ENCODE results near the gene C20orf204. TPM values are rescaled to one million over a fixed set of nuclear protein-coding genes. Genes with fewer than 3 reads are reported as not detected.

Gene C20orf204
- total RNA-seq, 2 donors from 2014 or later: 4.0 to 4.1 TPM

GRCh38 chr20:64068386-64069208 is 32.6 kb downstream of the C20orf204 start:
- TF ChIP-seq CTCF (conservative IDR thresholded peaks at IDR 0.05): no peak
- no peaks in the 10 kb centered on the region for H3K36me3 ChIP-seq (ENCODE audit: control insufficient read depth, insufficient read depth, low read length)
- no peak overlapping the region for H3K27ac ChIP-seq (ENCODE audit: low read depth, low read length)
- WGBS, 2 experiments (ENCODE audit: insufficient coverage in 1 of 2, insufficient read length in 1 of 2): 86% methylated on average over 8 to 12 of the region's 12 CpGs
- no peak overlapping the region for H3K27ac Mint-ChIP-seq
- no peaks in the 10 kb centered on the region for H3K9me3 Mint-ChIP-seq
- H3K36me3 Mint-ChIP-seq (ENCODE audit: low read depth): peaks cover 4% of the 10 kb centered on the region
- H3K4me3 Mint-ChIP-seq: no peak overlapping the region
- no peaks in the 10 kb centered on the region for H3K4me1 ChIP-seq (ENCODE audit: control insufficient read depth, insufficient read depth, low read length)
- H3K4me1 Mint-ChIP-seq: peaks cover 14% of the 10 kb centered on the region
- no peaks in the 10 kb centered on the region for H3K27me3 ChIP-seq (ENCODE audit: control insufficient read depth, insufficient read depth, low read length, poor library complexity, severe bottlenecking)
- no peaks in the 10 kb centered on the region for H3K9me3 ChIP-seq (ENCODE audit: control insufficient read depth, low read length)
- H3K9ac ChIP-seq (ENCODE audit: extremely low read depth, low read length, poor library complexity, severe bottlenecking): no peak overlapping the region
- DNase-seq: no peak
- H3K4me3 ChIP-seq (ENCODE audit: low read length): no peak overlapping the region
- H3K27me3 Mint-ChIP-seq (ENCODE audit: insufficient read depth): peaks cover 3% of the 10 kb centered on the region

- H3K4me1 Mint-ChIP-seq: peaks cover 8% of the 10 kb centered on the region
- no peak overlapping the region for H3K4me3 Mint-ChIP-seq
- no peak overlapping the region for H3K27ac Mint-ChIP-seq
- H3K27me3 Mint-ChIP-seq (ENCODE audit: insufficient read depth): no peaks in the 10 kb centered on the region
- H3K9ac ChIP-seq (ENCODE audit: extremely low read depth, low read length, poor library complexity, severe bottlenecking): no peak overlapping the region
- no peak overlapping the region for H3K4me3 ChIP-seq (ENCODE audit: low read length)
- no peaks in the 10 kb centered on the region for H3K9me3 Mint-ChIP-seq
- 94 to 95% methylated on average over 19 to 20 of the region's 20 CpGs for WGBS, 2 experiments (ENCODE audit: insufficient coverage in 1 of 2, insufficient read length in 1 of 2)
- no peak for TF ChIP-seq CTCF (conservative IDR thresholded peaks at IDR 0.05)
- no peak overlapping the region for H3K27ac ChIP-seq (ENCODE audit: low read depth, low read length)
- H3K4me1 ChIP-seq (ENCODE audit: control insufficient read depth, insufficient read depth, low read length): no peaks in the 10 kb centered on the region
- H3K36me3 ChIP-seq (ENCODE audit: control insufficient read depth, insufficient read depth, low read length): no peaks in the 10 kb centered on the region
- H3K27me3 ChIP-seq (ENCODE audit: control insufficient read depth, insufficient read depth, low read length, poor library complexity, severe bottlenecking): no peaks in the 10 kb centered on the region
- no peak for DNase-seq
- peaks cover 4% of the 10 kb centered on the region for H3K36me3 Mint-ChIP-seq (ENCODE audit: low read depth)
- H3K9me3 ChIP-seq (ENCODE audit: control insufficient read depth, low read length): no peaks in the 10 kb centered on the region
Measured at GRCh38 chr20:64069209-64069613, 33.2 kb downstream of the C20orf204 start.

- H3K27ac Mint-ChIP-seq: no peak overlapping the region
Measured at GRCh38 chr20:64069614-64070243, 33.7 kb downstream of the C20orf204 start.

More at GRCh38 chr20:64069614-64070243, 33.7 kb downstream of the C20orf204 start:
- Histone ChIP-seq H3K9ac (ENCODE audit: extremely low read depth, low read length, poor library complexity, severe bottlenecking) (no peak overlapping the region), H3K36me3 (ENCODE audit: control insufficient read depth, insufficient read depth, low read length) (no peaks in the 10 kb centered on the region), H3K27ac (ENCODE audit: low read depth, low read length) (no peak overlapping the region), H3K9me3 (ENCODE audit: control insufficient read depth, low read length) (no peaks in the 10 kb centered on the region), H3K27me3 (ENCODE audit: control insufficient read depth, insufficient read depth, low read length, poor library complexity, severe bottlenecking) (no peaks in the 10 kb centered on the region), H3K4me3 (ENCODE audit: low read length) (no peak overlapping the region), H3K4me1 (ENCODE audit: control insufficient read depth, insufficient read depth, low read length) (no peaks in the 10 kb centered on the region)
- Mint-ChIP-seq H3K36me3 (ENCODE audit: low read depth) (peaks cover 4% of the 10 kb centered on the region), H3K9me3 (no peaks in the 10 kb centered on the region), H3K4me3 (no peak overlapping the region), H3K27me3 (ENCODE audit: insufficient read depth) (no peaks in the 10 kb centered on the region), H3K4me1 (peaks cover 7% of the 10 kb centered on the region)
- WGBS, 2 experiments (ENCODE audit: insufficient coverage in 1 of 2, insufficient read length in 1 of 2): 75 to 77% methylated on average over 9 to 14 of the region's 14 CpGs
- peak; percentile 97 for TF ChIP-seq CTCF (conservative IDR thresholded peaks at IDR 0.05)
- peak; percentile 89 for DNase-seq
